ENCODE data around the gene CIPC. TPM values are rescaled to one million over a fixed set of nuclear protein-coding genes. Genes with fewer than 3 reads are reported as not detected.

Gene CIPC
- total RNA-seq, 2 experiments from 2014 or later, result 14.0 to 14.5 TPM

GRCh38 chr14:77063571-77064171 is 34.4 kb upstream of the CIPC start:
- ATAC-seq (ENCODE audit: low read depth) (no peak), DNase-seq (no peak)
- Mint-ChIP-seq H3K9me3 (no peaks in the 10 kb centered on the region), H3K27me3 (no peaks in the 10 kb centered on the region), H3K4me1 (peaks cover 11% of the 10 kb centered on the region), H3K4me3 (no peak overlapping the region), H3K27ac (peak overlapping the region; percentile 28), H3K36me3 (no peaks in the 10 kb centered on the region)
- POLR2A ChIA-PET, result interaction anchor here (0.6 to 1.5 kb wide), 4 partner anchors 27 to 265 kb away, joined by 3 to 7 read pairs (median 4); no protein-coding TSS in a partner anchor

DNA sequence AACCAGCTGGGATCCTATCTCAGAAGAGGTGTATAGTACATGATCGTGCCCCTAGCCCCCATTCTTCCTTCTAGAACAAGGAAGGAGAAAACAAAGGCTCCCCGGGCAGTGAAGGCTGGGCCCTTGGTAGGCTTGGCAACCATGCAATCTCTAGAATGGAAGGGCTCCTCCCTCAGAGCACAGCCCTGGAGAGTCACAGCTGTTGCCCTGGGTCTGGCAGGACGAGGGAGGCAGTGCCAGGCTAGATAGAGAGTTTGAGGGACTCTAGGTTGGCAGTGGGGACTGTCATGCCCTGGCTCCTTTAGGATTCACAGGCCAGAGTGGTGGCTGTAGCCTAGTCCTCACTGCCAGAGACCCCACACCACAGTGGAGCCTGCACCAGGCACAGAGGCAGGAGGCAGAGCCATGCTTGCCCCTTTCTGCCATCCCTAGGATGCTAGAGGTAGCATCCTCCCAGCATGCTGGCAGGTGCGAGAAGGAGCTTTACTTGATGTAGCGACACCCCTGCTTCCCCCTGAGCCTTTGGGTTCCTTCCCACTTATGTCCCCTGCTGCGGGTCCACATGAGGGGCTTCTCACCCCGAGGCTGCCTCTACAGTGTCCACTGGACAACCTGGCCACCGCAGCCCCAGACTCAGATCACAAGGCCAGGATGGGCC is 33.4 kb upstream of the CIPC start:
- Mint-ChIP-seq H3K27me3 (peaks cover 8% of the 10 kb centered on the region), H3K9me3 (no peaks in the 10 kb centered on the region), H3K4me1 (peaks cover 9% of the 10 kb centered on the region), H3K36me3 (no peaks in the 10 kb centered on the region), H3K27ac (no peak overlapping the region), H3K4me3 (no peak overlapping the region)
- ATAC-seq (ENCODE audit: low read depth) (no peak), DNase-seq (no peak)
- POLR2A ChIA-PET, result interaction anchor here (1.1 kb wide), 1 partner anchor 191 kb away, joined by 3 read pairs; no protein-coding TSS in a partner anchor

GRCh38 chr14:77065851-77066577 is 32.0 kb upstream of the CIPC start:
- no peak for DNase-seq
- Mint-ChIP-seq H3K4me3 (no peak overlapping the region), H3K9me3 (no peaks in the 10 kb centered on the region), H3K27me3 (peaks cover 8% of the 10 kb centered on the region), H3K4me1 (peaks cover 9% of the 10 kb centered on the region), H3K36me3 (no peaks in the 10 kb centered on the region), H3K27ac (no peak overlapping the region)
- ATAC-seq (ENCODE audit: low read depth), result no peak
- POLR2A ChIA-PET, result interaction anchor here (0.7 kb wide), 1 partner anchor 164 kb away, joined by 5 read pairs; no protein-coding TSS in a partner anchor

- no peaks in the 10 kb centered on the region for H3K9me3 Mint-ChIP-seq
- POLR2A ChIA-PET, result no interaction called here
- DNase-seq, result no peak
- H3K4me1 Mint-ChIP-seq, result peaks cover 9% of the 10 kb centered on the region
- ATAC-seq (ENCODE audit: low read depth), result no peak
- no peak overlapping the region for H3K4me3 Mint-ChIP-seq
- H3K27ac Mint-ChIP-seq, result no peak overlapping the region
- H3K36me3 Mint-ChIP-seq, result no peaks in the 10 kb centered on the region
- H3K27me3 Mint-ChIP-seq, result peaks cover 8% of the 10 kb centered on the region
Observed at GRCh38 chr14:77066578-77067172, 31.4 kb upstream of the CIPC start.

DNA sequence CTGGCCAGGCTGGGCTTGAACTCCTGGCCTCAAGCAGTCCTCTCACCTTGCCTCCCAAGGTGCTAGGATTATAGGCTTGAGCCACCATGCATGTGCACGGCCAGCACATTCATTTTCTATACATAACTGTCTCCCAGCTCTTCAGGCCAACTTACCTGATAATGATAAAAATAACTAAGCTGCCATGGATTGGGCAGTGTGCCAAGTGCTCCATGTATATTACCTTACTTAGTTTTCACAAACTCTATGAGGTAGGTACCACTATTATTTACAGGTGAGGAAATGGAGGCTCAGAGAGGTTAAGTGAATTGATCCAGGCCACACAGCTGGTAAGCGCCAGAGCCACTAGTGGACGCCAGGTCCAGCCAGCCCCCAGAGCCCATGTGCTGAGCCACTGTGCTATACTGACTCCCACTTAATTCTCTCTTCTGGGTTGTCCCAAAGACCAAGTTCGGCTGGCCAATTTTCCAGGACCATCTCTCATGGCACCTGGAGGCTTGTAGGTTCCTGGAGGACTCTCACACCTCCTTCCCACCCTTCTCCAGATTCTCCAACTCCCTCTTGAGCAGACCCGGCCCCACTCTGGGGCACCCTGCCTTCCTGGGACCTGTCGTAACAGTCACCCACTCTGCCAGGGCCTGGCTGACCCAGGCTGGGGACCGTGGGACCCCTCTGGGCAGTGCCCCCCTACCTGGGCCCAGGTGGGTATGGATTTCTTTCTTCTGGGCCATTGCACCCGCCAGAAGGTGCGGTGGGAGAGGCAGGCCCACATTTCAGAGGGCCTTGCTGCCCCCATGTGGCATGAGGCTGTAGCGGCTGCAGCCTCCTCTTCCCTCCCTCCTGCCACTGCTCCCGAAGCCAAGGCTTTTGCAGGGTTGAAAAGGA is 30.2 kb upstream of the CIPC start:
- Mint-ChIP-seq H3K4me3 (no peak overlapping the region), H3K27me3 (peaks cover 11% of the 10 kb centered on the region), H3K4me1 (peaks cover 7% of the 10 kb centered on the region), H3K36me3 (no peaks in the 10 kb centered on the region), H3K27ac (no peak overlapping the region), H3K9me3 (no peaks in the 10 kb centered on the region)
- POLR2A ChIA-PET, result interaction anchor here (1.0 kb wide), 2 partner anchors 155 to 159 kb away, joined by 3 to 5 read pairs; no protein-coding TSS in a partner anchor
- ATAC-seq (ENCODE audit: low read depth), result peak; percentile 73
- peak; percentile 71 for DNase-seq

DNA sequence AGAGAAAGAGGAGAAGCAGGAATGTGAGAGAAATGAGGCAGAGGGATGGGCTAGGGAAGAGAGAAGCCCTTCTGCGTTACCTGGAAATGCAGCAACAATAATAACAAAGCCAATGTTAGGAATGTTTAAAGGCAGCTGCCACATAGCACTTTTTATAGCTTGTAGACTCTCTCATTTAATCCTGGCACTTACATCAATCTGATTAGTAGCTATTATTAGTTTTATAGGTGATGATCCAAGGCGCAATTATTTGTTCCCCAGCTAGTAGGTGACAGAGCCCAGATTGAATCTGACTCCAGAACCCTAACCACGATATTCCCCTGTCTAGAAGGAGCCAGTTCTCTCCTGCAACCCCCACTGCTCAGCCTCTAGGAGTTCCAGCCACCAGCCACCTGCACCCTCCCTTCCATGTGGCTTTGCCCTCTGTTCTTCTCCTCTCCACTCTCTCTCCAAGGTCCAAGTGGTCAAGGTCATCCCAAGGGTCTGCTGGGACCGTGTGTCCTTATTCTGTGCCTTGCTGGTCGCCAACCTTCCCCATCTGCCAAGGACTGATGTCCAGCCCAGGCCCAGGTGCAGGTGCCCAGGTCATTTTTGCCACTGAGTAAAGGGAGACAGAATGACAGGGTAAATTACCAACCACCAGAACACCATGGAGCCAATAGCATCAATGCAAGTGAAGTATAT is 29.4 kb upstream of the CIPC start:
- H3K4me1 Mint-ChIP-seq, result peaks cover 7% of the 10 kb centered on the region
- H3K27ac Mint-ChIP-seq, result no peak overlapping the region
- POLR2A ChIA-PET, result interaction anchor here (1.0 kb wide), 2 partner anchors 155 to 160 kb away, joined by 3 to 5 read pairs; no protein-coding TSS in a partner anchor
- no peaks in the 10 kb centered on the region for H3K9me3 Mint-ChIP-seq
- H3K4me3 Mint-ChIP-seq, result no peak overlapping the region
- no peaks in the 10 kb centered on the region for H3K36me3 Mint-ChIP-seq
- ATAC-seq (ENCODE audit: low read depth) (no peak), DNase-seq (no peak)
- peaks cover 11% of the 10 kb centered on the region for H3K27me3 Mint-ChIP-seq

GRCh38 chr14:77069551-77069950 is 28.5 kb upstream of the CIPC start:
- H3K9me3 Mint-ChIP-seq, result no peaks in the 10 kb centered on the region
- ATAC-seq (ENCODE audit: low read depth) (no peak), DNase-seq (no peak)
- no peak overlapping the region for H3K4me3 Mint-ChIP-seq
- POLR2A ChIA-PET, result no interaction called here
- peaks cover 7% of the 10 kb centered on the region for H3K4me1 Mint-ChIP-seq
- H3K27me3 Mint-ChIP-seq, result peaks cover 11% of the 10 kb centered on the region
- no peak overlapping the region for H3K27ac Mint-ChIP-seq
- H3K36me3 Mint-ChIP-seq, result no peaks in the 10 kb centered on the region

DNA sequence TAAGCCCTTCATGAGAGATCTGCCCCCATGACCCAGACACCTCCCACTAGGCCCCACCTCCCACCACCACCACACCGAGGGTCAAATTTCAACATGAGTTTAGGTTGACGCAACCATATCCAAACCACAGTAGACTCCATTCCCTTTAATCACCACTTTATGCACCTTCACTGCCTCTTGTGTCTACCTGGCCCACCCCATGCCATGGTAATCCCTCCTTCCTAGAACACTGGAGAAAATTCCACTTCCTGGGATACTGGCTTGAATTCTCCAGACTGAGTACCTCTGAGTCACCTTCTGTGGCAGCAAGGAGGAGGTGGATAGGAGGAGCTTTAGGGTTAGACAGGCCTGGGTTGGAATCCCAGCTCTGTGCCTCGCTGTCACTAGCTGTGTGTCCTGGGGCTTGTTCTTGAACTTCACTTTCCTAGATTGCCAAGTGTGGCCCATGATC is 26.1 kb upstream of the CIPC start:
- ATAC-seq (ENCODE audit: low read depth) (no peak), DNase-seq (no peak)
- Mint-ChIP-seq H3K36me3 (no peaks in the 10 kb centered on the region), H3K27ac (no peak overlapping the region), H3K4me3 (no peak overlapping the region), H3K9me3 (no peaks in the 10 kb centered on the region), H3K4me1 (peaks cover 1% of the 10 kb centered on the region), H3K27me3 (peaks cover 11% of the 10 kb centered on the region)
- POLR2A ChIA-PET, result no interaction called here

DNA sequence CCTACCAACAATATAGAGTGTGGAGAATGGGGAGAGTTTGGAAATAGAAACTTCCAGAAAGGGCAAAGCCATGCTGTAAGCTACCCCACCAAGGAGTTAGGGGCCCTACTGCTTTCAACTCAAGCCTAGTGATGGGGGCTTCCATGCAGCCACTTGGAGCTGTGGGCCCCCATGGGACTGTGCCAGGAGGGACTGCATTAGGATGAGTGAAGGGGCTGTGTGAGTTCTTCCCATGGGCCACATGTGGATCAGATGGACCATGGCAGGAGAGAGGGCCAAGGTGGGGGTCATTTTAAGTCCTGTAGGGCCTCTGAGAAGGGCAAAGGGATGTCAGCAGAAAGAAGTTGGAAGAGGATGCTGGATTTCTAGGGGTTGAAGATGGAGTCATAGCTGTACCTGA is 23.1 kb upstream of the CIPC start:
- POLR2A ChIA-PET, result interaction anchor here (0.6 kb wide), 2 partner anchors 215 to 651 kb away, joined by 3 to 4 read pairs; no protein-coding TSS in a partner anchor
- Mint-ChIP-seq H3K4me1 (no peaks in the 10 kb centered on the region), H3K36me3 (no peaks in the 10 kb centered on the region), H3K27ac (no peak overlapping the region), H3K9me3 (peaks cover 3% of the 10 kb centered on the region), H3K4me3 (no peak overlapping the region), H3K27me3 (peaks cover 2% of the 10 kb centered on the region)
- no peak for DNase-seq
- no peak for ATAC-seq (ENCODE audit: low read depth)

- Mint-ChIP-seq H3K4me1 (no peaks in the 10 kb centered on the region), H3K9me3 (peaks cover 5% of the 10 kb centered on the region), H3K27ac (no peak overlapping the region), H3K36me3 (no peaks in the 10 kb centered on the region), H3K4me3 (no peak overlapping the region), H3K27me3 (peaks cover 2% of the 10 kb centered on the region)
- ATAC-seq (ENCODE audit: low read depth) (no peak), DNase-seq (no peak)
- POLR2A ChIA-PET, result interaction anchor here (0.5 kb wide), 1 partner anchor 46 kb away, joined by 3 read pairs; no protein-coding TSS in a partner anchor
Observed at GRCh38 chr14:77076113-77076631, 21.9 kb upstream of the CIPC start.

DNA sequence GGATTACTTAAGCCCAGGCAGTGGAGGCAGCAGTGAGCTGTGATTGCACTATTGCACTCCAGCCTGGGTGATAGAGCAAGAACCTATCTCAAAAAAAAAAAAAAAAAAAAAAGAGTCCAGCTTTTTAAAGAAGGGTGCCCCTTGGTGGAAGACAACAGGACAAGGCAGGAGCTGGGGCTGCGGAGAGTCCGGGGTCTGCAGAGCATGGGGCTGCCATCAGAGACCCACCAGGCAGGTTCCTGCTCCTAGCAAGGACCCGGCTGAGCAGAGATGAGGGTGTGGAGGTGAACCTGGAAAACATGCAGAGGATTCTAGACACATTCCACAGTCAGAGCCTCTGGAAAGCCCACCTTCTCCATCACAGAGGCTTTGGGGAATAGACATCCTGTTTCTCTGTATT is 21.0 kb upstream of the CIPC start:
- Mint-ChIP-seq H3K4me1 (no peaks in the 10 kb centered on the region), H3K36me3 (no peaks in the 10 kb centered on the region), H3K27me3 (peaks cover 2% of the 10 kb centered on the region), H3K4me3 (no peak overlapping the region), H3K9me3 (peaks cover 5% of the 10 kb centered on the region), H3K27ac (no peak overlapping the region)
- POLR2A ChIA-PET, result no interaction called here
- ATAC-seq (ENCODE audit: low read depth) (no peak), DNase-seq (no peak)

- POLR2A ChIA-PET, result no interaction called here
- ATAC-seq (ENCODE audit: low read depth) (no peak), DNase-seq (no peak)
- Mint-ChIP-seq H3K4me1 (peaks cover 5% of the 10 kb centered on the region), H3K27me3 (peaks cover 7% of the 10 kb centered on the region), H3K9me3 (peaks cover 5% of the 10 kb centered on the region), H3K27ac (no peak overlapping the region), H3K4me3 (no peak overlapping the region), H3K36me3 (no peaks in the 10 kb centered on the region)
Observed at GRCh38 chr14:77082356-77082755, 15.7 kb upstream of the CIPC start.

Data from activated naive CD8-positive, alpha-beta T cell treated with anti-CD3 and anti-CD28 coated beads, Interleukin-2, amount 10 ng/mL, durations not matched to agents 7 days and 5 days (primary cell).